SK-N-MC (cell line): ENCODE data around the gene LRPPRC.

Experiments used
- EZH2 ChIP-seq: fragments of 200-600 bp; sonication (generic); IDR thresholded peaks from one replicate; pipeline ENCODE4 v1.6.1; 2017; ENCODE audit warnings: antibody characterized with exemption
- FOXP2 ChIP-seq: optimal IDR thresholded peaks from 2 replicates; pipeline ENCODE3; 2011; ENCODE audit warnings: mild to moderate bottlenecking, moderate library complexity; ENCODE audit not compliant: insufficient read depth; ENCODE audit errors: extremely low read length, control extremely low read depth
- POLR2AphosphoS5 ChIP-seq: IDR thresholded peaks from 2 replicates; pipeline ENCODE4 v1.6.1; 2012; ENCODE audit warnings: mild to moderate bottlenecking, low read depth, low read length, borderline replicate concordance

DNA sequence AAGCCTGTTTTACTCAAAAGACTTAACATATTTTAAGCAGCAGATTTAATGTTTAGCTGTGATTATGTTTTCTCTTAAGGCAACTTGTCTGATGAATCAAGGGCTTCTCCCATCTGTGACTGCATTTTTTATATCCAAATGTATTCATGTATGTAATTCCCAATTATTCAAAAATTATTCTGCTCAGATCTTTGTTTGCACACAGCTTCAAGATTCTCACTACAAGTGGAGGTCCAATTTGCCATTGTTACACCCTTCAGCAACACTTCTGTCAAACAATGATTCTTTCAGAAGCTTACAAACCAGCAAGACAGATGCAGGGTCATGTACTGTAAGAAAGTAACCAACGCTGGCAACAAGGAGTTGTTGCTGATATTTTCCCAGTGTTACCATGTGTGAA, 5.9 kb upstream of the LRPPRC start:
- no peak for TF ChIP-seq POLR2AphosphoS5
- no peak for TF ChIP-seq EZH2
- no peak for TF ChIP-seq FOXP2
